ENCODE measurements around the gene ZNF687. TPM values are rescaled to one million over a fixed set of nuclear protein-coding genes. Genes with fewer than 3 reads are reported as not detected.

The ZNF687 gene
- total and polyA plus RNA-seq, 9 donors = 6.4 to 37.2 (median 24.6) TPM

- no peaks in the 10 kb centered on the region for H3K27me3 ChIP-seq
- H3K4me1 ChIP-seq (ENCODE audit: insufficient read depth) = no peaks in the 10 kb centered on the region
- no peak overlapping the region for H3K4me3 ChIP-seq
- intact Hi-C loops (cut with DNase I) = loop anchor here in 1 of 4 donors (10.0 kb wide), 1 partner anchor 102 kb away; the partner anchor contains the start of gene PSMB4
- H3K36me3 ChIP-seq = no peaks in the 10 kb centered on the region
- DNase-seq = no peak
- no peak for TF ChIP-seq EP300 (IDR thresholded peaks at IDR 0.05)
- TF ChIP-seq POLR2A (IDR thresholded peaks at IDR 0.05) = no peak
- TF ChIP-seq CTCF (IDR thresholded peaks at IDR 0.05) = no peak
- 68 to 76% (median 71%) methylated on average over 13 of the region's 13 CpGs for WGBS, 3 donors
- H3K9me3 ChIP-seq = no peaks in the 10 kb centered on the region
- H3K27ac ChIP-seq = no peak overlapping the region
These were observed 10.3 kb downstream of the ZNF687 start for GRCh38 chr1:151292207-151293030.

GRCh38 chr1:151293093-151293492 lies 11.0 kb downstream of the ZNF687 start:
- intact Hi-C loops (cut with DNase I) = loop anchor here in 1 of 4 donors (10.0 kb wide), 1 partner anchor 102 kb away; the partner anchor contains the start of gene PSMB4
- Histone ChIP-seq H3K36me3 (no peaks in the 10 kb centered on the region), H3K27me3 (no peaks in the 10 kb centered on the region), H3K27ac (no peak overlapping the region), H3K4me1 (ENCODE audit: insufficient read depth) (no peaks in the 10 kb centered on the region), H3K4me3 (no peak overlapping the region), H3K9me3 (no peaks in the 10 kb centered on the region)
- TF ChIP-seq EP300 (IDR thresholded peaks at IDR 0.05) (no peak), CTCF (IDR thresholded peaks at IDR 0.05) (no peak), POLR2A (IDR thresholded peaks at IDR 0.05) (no peak)
- DNase-seq = no peak
- WGBS, 3 donors = 72 to 80% (median 73%) methylated on average over 6 of the region's 6 CpGs

- H3K9me3 ChIP-seq = no peaks in the 10 kb centered on the region
- H3K36me3 ChIP-seq = no peaks in the 10 kb centered on the region
- no peak for DNase-seq
- WGBS, 3 donors = 79 to 91% (median 87%) methylated on average over 2 of the region's 2 CpGs
- intact Hi-C loops (cut with DNase I) = loop anchor here in 2 of 4 donors (5.0 to 10.0 kb wide), 2 partner anchors 47 to 100 kb away; partner anchors contain the start of gene PSMB4 (in 1 of the 2)
- H3K27ac ChIP-seq = no peak overlapping the region
- H3K4me3 ChIP-seq = no peak overlapping the region
- H3K4me1 ChIP-seq (ENCODE audit: insufficient read depth) = no peaks in the 10 kb centered on the region
- no peaks in the 10 kb centered on the region for H3K27me3 ChIP-seq
- no peak for TF ChIP-seq CTCF (IDR thresholded peaks at IDR 0.05)
These were observed 12.8 kb downstream of the ZNF687 start for GRCh38 chr1:151294742-151295462.

- H3K4me1 ChIP-seq (ENCODE audit: insufficient read depth) = peaks cover 29% of the 10 kb centered on the region
- 10 to 13% (median 13%) methylated on average over 7 of the region's 7 CpGs for WGBS, 3 donors
- intact Hi-C loops (cut with DNase I) = no loop called here
These were observed 27.8 kb downstream of the ZNF687 start for GRCh38 chr1:151309811-151310323.

More at GRCh38 chr1:151309811-151310323, 27.8 kb downstream of the ZNF687 start:
- H3K4me3 ChIP-seq = no peak overlapping the region
- H3K27me3 ChIP-seq = no peaks in the 10 kb centered on the region
- no peak for TF ChIP-seq POLR2A (IDR thresholded peaks at IDR 0.05)
- no peak for TF ChIP-seq CTCF (IDR thresholded peaks at IDR 0.05)
- peak overlapping the region in 1 of 2 donors; percentile 26 for H3K27ac ChIP-seq
- peak in 4 of 5 donors; percentile 27 to 61 (median 48) for DNase-seq
- no peaks in the 10 kb centered on the region for H3K36me3 ChIP-seq
- no peaks in the 10 kb centered on the region for H3K9me3 ChIP-seq
